Measurements from ENCODE around the gene CCDC51. TPM values are rescaled to one million over a fixed set of nuclear protein-coding genes. Genes with fewer than 3 reads are reported as not detected.

Gene CCDC51
- total RNA-seq, 1 donor: 21.2 TPM

GRCh38 chr3:48406443-48407431 is 33.2 kb downstream of the CCDC51 start:
- no peak overlapping the region for H3K4me3 ChIP-seq (ENCODE audit: low read depth, low read length)
- TF ChIP-seq CTCF (IDR thresholded peaks at IDR 0.05; ENCODE audit: insufficient read depth, low read depth, low read length): no peak
- DNase-seq (ENCODE audit: low read depth): no peak

DNA sequence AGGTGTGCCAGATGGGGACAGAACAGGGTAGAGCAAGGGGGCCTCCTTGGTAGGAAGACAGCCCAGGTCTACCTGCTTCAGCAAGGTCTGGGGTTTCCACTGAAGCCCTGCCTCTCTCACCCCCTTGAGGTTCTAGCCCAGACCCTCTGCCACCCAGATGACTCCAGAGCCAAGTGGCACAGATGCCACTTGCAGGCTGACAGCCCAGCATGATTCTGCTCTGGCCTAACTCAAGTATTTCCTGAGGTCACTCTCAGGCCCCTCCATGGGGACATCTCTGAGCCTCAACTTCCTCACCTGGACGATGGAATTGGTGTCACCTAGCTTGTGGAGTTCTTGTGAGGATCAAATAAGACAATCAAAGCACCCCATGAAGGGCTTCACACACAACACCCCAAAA is 33.9 kb downstream of the CCDC51 start:
- no peak for TF ChIP-seq CTCF (IDR thresholded peaks at IDR 0.05; ENCODE audit: insufficient read depth, low read depth, low read length)
- no peak for DNase-seq (ENCODE audit: low read depth)

GRCh38 chr3:48405343-48405881 is 34.5 kb downstream of the CCDC51 start:
- no peak for DNase-seq (ENCODE audit: low read depth)
- TF ChIP-seq CTCF (IDR thresholded peaks at IDR 0.05; ENCODE audit: insufficient read depth, low read depth, low read length): no peak
- H3K4me3 ChIP-seq (ENCODE audit: low read depth, low read length): no peak overlapping the region

More for the DNA sequence above, 33.9 kb downstream of the CCDC51 start:
- H3K4me3 ChIP-seq (ENCODE audit: low read depth, low read length): no peak overlapping the region

GRCh38 chr3:48404440-48405342 is 35.2 kb downstream of the CCDC51 start:
- no peak for DNase-seq (ENCODE audit: low read depth)
- no peak for TF ChIP-seq CTCF (IDR thresholded peaks at IDR 0.05; ENCODE audit: insufficient read depth, low read depth, low read length)
- H3K4me3 ChIP-seq (ENCODE audit: low read depth, low read length): no peak overlapping the region

GRCh38 chr3:48403533-48404439 is 36.1 kb downstream of the CCDC51 start:
- TF ChIP-seq CTCF (IDR thresholded peaks at IDR 0.05; ENCODE audit: insufficient read depth, low read depth, low read length): no peak
- DNase-seq (ENCODE audit: low read depth): no peak
- H3K4me3 ChIP-seq (ENCODE audit: low read depth, low read length): no peak overlapping the region

GRCh38 chr3:48402907-48403306 is 37.0 kb downstream of the CCDC51 start:
- TF ChIP-seq CTCF (IDR thresholded peaks at IDR 0.05; ENCODE audit: insufficient read depth, low read depth, low read length): no peak
- DNase-seq (ENCODE audit: low read depth): no peak
- no peak overlapping the region for H3K4me3 ChIP-seq (ENCODE audit: low read depth, low read length)
